Activated CD4-positive, CD25-positive, alpha-beta regulatory T cell treated with anti-CD3 and anti-CD28 coated beads, Interleukin-2, amount 50 U/mL, for 72 hours (primary cell): ENCODE results near the gene TFPI2.
"Not testable (repeated sequence)": the region's sequence is repeated elsewhere in the genome, so short reads cannot be mapped to it uniquely, and the experiment has no call there.

Source experiments
- DNase-seq: peaks from one replicate; pipeline ENCODE4 v3.0.0; 2021

The TFPI2 gene, protein sequence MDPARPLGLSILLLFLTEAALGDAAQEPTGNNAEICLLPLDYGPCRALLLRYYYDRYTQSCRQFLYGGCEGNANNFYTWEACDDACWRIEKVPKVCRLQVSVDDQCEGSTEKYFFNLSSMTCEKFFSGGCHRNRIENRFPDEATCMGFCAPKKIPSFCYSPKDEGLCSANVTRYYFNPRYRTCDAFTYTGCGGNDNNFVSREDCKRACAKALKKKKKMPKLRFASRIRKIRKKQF

DNA sequence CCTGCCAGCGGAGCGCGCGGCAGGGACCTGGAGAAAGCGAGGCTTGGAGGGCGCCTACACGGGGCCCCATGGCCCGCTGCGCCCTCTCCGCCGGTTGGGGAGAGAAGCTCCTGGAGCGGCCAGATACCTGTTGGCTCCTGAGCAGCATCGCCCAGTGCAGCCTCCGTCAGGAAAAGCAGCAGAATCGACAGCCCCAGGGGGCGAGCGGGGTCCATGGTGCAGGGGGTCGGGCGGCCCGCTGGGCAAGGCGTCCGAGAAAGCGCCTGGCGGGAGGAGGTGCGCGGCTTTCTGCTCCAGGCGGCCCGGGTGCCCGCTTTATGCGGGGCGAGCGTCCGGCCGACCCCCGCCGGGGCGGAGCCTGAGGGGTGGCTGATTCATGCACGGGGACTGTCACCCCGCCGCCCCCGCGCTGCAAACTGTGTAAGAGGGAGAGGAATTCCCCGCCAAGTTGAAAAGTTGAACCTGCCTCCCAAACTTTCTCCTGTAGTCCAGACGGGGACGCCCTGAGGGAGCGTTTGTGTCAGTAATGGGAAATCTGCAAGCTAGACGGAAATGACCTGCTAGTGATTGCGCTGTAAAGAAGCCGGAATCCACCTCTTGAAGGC lies at the start of gene TFPI2:
TFPI2 (minus strand) TSS at position 290 of the 605 bp plus-strand sequence; CDS start at position 215, 75 bp downstream.
- no peak for DNase-seq

DNA sequence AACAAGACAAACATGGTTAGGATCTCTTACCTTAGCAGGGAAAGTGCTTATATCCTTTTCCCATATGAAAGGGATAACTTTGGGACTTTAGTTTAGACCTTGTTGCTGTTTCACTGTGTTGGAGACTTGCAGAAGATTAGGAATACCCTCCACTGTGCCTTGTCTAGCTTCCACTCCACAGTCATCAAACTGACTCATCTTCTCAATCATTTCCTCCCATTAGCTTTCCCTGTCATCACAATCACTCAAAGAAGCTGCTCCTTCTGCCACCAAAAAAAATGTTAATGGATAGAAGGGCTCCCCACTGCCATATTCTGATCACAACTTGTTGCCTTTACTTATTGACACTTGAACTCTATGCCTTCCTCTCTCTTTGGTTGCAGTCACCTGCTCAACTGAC lies 47.7 kb upstream of the TFPI2 start:
- no peak for DNase-seq

GRCh38 chr7:93937818-93938217 lies 47.3 kb upstream of the TFPI2 start:
- DNase-seq = no peak

- no peak for DNase-seq
These were observed 44.5 kb upstream of the TFPI2 start for GRCh38 chr7:93935102-93935501.

- DNase-seq = no peak
These were observed 42.6 kb upstream of the TFPI2 start for GRCh38 chr7:93933156-93933555.

DNA sequence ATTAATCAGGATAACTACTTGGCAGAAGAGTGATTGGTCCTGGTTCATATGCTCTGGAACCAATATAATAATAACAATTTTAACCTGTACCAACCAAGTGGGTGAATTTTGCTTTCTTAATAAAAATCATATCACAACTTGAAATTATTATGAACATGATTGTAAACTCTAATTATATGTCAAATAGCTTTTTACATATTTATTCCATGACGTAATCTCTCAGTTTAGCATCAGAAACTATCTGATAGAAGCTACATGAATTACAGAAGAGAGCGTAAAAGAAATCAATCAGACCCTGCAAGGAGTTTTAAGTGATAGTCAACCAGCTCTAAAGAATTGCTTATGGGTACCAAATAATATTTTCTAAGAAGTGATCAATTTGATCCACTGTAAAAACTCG lies 41.1 kb upstream of the TFPI2 start:
- DNase-seq = no peak

GRCh38 chr7:93927585-93927984 lies 37.0 kb upstream of the TFPI2 start:
- no peak for DNase-seq

DNA sequence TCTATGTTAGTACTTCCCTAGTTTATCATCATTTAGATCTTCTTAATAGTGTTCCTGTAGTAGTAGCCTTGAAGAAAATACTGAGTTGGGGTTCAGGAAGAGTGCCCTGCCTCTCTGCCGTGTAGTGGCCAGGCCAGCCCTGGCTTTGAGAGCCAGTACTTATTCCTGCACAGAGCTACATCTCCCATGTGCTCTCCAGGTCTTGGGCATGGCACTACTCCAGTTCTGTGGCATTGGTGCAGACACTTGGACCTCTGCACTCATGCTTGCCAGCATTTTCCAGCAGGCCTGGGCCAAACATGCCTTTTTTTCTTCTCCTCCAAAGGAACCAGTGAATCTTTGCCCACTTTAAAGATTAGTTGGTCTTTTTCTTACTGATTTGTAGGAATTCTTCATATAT lies 36.2 kb upstream of the TFPI2 start:
- no peak for DNase-seq

DNA sequence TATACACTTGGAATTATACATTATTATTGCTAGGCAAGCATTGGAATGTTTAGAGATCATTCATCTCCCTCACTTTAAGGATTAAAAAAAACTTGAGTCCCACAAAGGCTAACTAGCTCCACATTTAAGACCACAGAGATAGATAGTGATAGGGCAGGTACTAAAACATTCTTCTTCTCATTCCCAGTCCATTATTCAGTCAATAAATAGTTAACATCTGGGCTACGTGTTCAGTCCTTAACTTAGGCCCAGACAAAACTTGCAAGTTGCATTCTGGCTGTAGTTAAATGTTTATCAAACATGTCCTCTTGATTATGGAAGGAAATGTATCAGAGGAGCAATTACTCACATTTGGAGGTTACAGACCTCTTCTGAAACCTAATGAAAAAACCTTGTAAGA lies 33.4 kb upstream of the TFPI2 start:
- no peak for DNase-seq

GRCh38 chr7:93923296-93923695 lies 32.7 kb upstream of the TFPI2 start:
- no peak for DNase-seq

DNA sequence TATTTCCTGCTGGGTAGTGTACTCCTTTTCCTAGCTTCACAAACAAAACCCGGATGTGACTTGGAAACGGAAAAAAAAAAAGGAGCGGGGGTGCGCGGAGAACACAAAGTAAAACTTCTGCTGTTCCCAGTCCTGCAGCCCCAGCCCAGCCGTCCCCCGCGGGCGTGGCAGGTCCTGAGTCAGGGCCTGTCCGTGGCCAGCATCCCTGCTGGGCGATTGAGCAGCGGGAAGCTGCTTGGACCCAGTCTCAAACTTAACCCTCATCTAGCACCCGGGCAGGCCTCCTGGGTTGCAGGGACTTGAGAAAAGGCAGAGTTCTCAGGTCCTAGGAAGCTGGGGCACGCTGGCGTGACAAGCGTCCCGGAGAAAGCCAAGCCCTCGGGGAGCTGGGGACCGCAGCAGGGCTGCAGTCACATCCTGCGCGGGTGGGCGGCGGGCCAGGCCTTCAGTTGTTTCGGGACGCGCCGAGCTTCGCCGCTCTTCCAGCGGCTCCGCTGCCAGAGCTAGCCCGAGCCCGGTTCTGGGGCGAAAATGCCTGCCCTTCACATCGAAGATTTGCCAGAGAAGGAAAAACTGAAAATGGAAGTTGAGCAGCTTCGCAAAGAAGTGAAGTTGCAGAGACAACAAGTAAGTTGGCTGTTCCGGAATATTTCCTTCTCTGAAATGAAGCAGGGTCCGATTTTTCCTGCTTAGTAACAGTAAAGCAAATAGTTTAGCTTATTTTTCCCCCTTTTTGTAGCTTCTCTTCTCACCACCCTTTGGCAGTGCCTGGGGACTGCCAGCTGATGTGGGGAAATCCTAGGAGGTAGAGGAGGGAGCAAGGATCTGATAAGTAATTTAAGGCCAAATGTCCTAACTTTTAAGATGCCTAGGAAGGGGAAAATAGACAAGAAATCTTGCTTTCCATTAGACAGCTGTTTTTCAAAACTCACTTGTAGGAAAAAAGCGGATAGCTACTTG lies 31.3 kb upstream of the TFPI2 start, which contains the start of gene GNG11:
GNG11 (plus strand) TSS at position 129 of the 960 bp plus-strand sequence; CDS start at position 532, 403 bp downstream.
- no peak for DNase-seq

DNA sequence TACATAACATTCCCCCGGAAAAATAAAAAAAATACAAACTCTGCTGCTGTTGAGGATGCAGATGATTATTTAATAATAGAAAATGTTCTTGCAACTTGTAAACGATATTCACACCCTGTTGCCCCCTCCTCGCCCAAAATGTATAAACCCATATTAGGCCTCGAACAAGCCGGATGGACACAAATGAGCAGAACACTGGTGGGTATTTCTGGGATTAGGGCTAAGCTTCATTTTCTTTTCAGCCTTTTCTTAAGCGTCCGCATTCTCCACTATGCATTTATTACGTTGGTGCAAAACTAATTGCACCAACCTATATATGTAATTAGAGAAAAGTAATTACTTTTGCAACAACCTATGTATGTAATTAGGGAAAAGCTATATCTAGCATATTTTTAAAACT lies 30.6 kb upstream of the TFPI2 start:
- DNase-seq = no peak

DNA sequence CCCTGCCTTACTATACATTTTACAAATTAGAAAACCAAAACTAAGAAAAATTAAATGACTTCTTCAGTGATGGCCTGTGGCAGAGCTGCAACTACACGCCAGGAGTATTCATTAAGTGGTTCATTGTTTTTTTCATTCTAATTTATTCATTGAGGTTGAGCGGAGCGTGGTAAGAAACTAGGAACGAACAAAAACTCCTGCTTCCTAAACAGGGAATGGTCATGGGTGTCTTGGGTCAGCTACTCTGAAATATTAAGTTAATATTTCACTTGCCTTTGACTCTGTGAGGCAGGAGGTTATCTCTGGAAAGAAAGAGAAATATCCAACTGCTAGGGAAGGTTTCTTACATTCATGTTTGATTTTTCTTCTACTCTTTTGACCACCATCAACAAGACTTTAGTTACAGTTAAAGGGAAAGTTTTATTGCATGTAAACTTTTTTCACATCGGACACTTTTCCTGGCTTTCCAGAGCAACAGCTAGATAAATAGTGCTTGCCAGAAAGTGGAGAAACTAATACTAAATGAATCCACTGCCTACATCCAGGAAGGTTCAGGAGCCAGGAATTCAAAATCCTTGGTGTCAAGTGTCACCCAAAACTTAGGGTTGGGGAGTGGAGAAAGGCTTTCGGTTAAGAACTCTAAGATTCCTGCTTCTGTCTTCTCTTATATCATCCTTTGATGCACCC lies 30.1 kb upstream of the TFPI2 start:
- no peak for DNase-seq

DNA sequence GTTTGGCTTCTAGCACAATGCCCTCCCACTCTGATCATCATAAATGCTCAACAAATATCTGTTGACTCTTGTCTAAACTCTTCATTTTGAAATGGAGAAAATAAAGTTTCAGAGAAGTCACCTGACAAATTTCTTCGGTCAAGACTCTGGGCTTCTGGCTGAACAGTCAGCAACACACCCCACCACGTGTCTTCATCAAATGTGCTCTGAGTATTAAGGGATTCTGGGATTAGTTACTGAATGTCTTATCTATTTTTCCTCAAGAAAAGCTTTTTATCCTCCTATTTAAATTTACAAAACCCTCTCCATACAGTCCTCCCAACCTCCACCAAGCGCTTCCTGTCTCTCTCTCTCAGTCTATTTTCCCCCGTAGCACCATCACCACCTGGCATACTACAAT lies 25.8 kb upstream of the TFPI2 start:
- not testable (repeated sequence) for DNase-seq

DNA sequence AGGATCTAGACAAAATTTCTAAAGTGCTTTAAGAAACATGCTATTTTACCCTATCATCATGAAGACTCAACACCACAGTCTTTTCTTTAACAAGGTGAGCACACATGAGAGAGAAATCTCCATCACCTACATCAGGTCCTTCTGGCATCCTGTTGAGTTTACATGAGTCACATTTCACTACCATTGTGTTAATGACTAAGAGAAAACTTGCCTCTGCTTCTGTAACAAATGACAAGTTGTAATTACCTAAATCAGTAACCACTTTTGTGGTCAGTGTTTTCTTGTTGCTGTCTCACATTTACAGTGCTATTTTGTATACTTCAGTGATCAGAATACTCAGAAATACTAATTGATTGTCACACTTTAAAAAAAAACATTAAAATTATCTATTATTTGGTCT lies 25.3 kb upstream of the TFPI2 start:
- not testable (repeated sequence) for DNase-seq

DNA sequence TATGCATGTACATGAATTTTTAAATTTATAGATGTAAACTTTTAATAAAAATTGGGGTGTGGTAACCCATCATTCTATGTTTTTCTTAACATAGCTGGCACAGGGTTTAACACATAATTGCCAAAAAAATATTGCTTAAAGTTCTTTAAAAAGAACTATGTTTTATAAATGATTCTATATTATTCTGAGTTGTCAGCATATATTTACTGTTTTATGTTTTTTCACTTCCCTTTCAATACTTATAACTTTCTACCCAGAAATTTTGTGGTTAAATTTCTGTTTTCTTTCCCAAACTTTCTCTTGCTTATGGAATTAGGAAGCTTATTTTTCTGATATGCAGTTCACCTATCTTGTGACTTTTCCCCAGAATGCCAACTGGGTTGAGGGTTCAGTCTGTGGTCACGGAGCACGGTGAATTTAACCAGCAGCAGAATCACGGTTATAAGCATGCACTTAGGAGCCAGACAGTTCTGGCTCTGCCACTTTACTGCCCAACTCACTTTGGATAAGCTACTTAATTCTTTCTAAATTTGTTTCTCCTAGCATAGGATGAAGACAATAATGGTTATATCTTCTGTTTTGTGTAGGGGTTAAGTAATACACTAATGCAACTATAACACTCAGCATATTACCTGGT lies 24.8 kb upstream of the TFPI2 start:
- DNase-seq = not testable (repeated sequence)

GRCh38 chr7:93914581-93915066 lies 24.1 kb upstream of the TFPI2 start:
- no peak for DNase-seq

- DNase-seq = no peak
These were observed 22.6 kb upstream of the TFPI2 start for GRCh38 chr7:93913197-93913596.

GRCh38 chr7:93911661-93912060 lies 21.1 kb upstream of the TFPI2 start:
- DNase-seq = not testable (repeated sequence)

- not testable (repeated sequence) for DNase-seq
These were observed 20.7 kb upstream of the TFPI2 start for GRCh38 chr7:93911242-93911641.

DNA sequence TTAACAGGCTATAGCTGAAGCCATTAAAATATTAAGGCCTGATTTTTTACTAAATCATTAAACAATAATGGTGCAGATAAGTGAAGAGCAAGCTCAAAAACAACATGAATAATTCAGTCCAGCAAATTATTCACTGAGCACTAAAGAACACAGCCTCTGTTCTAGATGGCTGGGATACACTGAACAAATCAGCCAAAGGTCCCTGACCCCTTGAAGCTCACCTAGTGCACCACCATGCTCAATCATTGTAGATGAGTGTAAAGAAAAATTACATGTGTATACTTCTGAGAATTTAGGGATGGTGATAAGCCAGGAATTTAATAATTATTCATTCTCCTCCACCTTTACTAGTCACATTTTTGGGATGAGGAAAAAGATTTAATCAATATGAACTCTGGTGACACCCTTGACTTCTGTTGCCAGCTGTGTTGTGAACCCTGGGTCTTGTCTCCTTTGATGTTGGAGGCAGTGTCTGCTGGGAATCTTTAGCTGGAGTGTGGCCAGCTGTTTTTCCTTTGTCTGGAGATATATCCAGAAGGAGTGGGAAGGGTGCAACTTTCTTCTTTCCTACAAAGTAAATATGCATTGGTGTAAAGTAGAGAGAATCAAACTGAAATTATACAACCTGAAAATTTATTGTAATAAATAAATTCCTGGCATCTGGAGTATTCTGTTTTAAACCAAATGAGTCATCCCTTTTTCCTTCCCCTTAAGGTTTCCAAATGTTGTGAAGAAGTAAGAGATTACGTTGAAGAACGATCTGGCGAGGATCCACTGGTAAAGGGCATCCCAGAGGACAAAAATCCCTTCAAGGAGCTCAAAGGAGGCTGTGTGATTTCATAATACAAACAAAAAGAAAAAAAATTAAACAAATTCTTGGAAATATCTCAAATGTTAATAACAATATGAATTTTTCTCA lies 19.8 kb upstream of the TFPI2 start:
- DNase-seq = no peak
